GM18508 (cell line): ENCODE measurements around the gene FOXA1.

Experiments
- ATAC-seq: cut with Tn5 transposase; IDR thresholded peaks from one replicate; pipeline ENCODE4 v1.9.1; 2021; ENCODE audit warnings: moderate number of reproducible peaks; ENCODE audit not compliant: insufficient read depth, unreplicated experiment

Gene FOXA1

DNA sequence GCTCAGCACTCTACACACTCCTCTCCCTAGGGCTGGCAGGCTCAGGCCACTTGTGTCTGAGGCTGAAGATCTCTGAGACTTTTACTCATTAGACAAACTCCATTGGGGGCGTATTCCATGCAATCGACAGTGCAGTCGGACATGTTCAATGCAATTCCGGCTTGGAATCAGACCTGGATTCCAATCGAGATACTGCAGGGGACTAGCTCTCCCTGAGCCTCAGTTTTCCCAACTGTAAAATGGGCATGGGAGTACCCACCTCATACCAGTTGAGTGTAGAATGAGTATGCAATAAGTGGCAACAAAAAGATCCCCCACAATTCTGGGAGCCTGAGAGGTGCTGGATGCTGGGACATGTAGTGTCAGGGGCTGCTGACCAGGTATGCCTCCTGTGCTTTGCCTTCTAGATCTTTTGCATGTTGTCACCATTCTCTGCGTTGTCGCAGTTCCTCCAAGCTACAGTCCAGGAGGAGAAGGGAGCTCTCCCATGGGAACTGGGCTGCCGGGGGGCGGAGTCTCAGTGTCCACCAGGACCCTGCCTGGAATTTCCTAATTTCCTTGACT lies 8.7 kb upstream of the FOXA1 start:
- no peak for ATAC-seq

DNA sequence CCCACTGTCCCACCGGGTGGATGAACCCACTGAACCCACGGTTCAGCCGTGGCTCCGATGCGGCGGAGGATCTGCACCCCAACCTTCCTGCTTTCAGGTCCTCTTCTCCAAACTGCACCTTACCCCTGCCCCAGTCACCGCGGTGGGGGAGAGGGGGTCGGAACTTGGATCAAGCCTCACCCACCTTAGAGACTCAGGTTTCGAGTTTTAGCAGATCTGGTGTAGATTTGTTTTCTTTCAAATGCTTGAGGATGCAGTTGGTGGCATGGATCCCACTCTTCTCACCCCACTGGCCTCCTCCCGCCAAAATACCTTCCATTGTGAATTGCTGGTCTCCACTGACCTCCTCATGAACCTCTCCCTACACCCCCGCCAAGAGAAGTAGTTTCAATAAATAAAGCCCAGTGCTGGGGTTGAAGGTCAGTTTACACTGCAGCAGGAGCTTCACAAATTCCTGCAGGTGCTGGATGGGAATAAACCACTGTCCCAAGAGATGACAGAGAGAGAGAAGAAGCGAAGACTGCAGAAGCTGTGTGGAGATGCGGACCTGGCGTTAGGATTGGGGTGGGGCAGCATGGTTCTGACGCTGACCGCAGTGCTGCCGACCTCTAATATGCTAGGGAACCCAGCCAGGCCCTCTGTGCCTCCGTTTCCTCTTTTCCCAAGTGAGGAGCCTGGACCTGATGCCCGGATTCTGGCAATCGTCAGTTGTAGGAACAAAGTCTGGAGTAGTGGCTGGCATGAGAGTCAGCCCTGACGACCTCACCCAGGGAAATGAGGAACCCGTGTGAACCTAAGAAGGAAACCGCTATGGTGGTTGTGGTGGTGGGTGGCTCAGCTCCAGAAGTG lies 7.8 kb upstream of the FOXA1 start:
- no peak for ATAC-seq

DNA sequence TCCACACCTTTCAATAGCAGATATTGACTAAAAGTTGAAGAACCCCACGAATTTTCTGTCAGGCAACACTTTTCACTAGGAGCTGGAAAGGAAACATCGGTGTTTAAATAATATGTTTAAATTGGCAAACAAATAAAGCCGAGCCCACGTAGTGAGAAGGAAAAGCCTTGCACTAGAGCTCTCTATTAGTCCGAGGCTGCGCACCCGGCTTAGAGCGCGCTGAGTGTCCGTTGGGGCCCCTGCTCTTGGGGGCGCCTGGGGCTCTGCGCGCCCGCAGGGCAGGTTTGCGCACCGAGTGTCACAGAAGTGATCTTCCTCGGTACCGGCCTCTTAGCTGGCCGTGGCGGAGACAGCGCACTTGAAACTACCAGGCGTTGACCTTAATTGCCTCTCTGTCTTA lies 6.8 kb upstream of the FOXA1 start:
- no peak for ATAC-seq

DNA sequence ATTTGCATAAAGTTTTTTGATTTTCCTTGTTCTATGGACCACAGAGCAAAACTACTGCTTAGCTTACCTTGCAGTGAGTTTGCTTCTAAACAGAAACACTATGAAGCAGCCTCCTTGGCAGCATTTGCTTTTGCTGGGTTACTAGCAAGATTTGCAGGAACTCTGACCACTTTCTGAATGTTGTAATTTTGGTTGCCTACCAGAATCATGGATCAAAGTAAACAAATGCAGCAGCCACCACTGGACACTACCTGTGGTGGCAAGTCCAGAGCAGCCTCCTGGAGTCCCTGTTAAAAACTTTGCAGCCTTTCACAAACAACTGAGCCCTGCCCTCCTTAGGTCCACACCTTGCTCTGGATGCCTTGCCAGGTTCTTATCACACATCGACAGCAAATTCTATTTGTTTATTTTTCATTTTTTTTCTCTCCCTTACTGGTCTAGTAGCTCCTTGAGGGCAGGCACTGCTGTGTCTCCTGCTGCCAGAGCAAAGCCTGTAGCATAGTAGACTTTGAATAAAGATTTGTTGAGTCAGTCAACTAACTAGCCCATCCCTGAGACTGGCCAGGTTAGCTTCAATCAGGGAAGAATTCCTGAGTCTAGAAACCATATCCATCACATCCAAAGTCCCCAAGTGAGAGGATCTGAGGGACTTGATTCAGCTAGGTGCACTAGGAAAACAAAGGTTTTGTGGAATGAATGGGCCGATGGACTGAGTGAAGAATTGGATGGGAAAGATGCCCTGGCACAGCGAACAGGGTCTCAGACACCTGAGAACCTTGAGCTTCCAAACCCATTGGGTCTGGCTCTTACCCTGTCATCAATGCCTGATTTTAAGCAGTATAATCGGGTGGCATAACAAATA lies 6.1 kb upstream of the FOXA1 start:
- no peak for ATAC-seq

DNA sequence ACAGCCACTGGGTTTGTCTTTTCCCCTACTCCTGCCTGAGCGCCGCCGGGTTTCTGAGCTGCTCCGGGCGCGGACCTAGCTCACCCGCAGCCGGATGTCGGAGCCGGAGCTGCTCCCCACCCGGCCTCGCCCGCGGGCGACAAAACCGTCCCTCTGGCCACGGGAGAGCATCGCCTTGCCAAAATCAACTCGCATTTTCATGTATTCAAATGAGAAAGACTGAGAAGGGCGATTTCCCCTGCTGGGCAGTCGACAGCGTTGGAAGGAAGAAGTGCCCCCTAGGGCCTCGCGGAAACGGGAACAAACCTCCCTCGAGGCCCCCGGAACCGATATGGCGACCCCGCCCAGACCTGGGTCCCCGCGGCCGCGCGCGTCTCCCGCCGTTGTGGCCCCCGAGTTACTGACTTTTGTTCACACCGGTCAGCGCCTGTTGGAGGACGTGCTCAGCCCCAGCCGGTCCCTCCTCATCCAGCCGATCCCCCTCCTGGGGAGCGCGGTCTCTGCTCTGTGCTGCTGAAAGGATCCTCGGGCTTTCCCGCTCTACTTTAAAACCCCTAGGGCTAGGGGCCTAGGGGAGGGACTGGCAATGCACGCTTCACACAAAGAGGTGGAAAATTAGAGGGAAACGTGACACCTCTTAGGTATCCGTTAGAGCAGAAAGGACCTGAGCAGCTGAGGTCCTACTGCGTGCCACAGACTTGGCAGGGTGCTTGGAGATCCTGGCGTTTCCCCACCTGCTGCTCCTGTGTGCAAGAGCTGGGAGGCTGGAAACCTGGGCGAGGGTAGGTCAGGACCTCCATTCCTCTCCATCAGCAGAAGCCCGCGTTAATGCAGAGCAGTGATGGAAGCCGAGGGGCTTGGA lies 4.7 kb upstream of the FOXA1 start:
- no peak for ATAC-seq

DNA sequence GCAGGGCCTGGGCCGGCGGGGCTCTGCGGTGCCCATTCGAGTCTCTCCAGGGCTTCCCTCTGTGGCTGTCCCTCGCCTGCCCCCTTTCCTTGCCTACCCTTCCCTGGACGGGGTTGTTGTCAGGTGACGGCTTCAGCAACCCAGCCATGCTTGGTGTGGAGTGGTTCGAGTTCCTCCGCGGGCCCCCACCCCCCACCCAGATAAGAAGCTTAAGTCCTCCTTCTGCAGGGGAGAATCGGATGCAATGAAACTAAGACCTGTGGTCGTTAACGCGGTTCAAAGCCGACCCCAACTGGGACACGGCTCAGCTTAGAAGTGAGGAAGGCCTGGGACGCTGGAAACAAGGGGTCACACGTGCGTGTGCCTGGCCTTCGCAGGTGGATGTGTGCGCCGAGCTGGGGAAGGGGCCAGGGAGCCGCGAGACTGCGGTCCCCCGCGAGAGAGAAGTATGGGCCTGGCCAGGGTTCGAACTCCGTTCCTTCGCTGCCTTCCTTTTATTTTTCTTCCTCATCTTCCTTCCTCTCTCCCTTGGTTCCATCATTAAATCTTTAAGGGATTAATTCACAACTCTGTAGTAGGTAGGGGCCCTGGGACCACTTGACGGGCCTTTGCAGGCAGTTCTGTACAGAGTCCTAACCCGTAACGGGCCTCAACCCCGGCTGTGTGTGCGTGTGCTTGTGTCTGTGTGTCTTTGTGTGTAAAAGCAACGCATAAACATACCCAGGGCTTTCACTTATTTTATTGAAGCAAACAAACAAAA lies 3.9 kb upstream of the FOXA1 start:
- ATAC-seq: no peak

DNA sequence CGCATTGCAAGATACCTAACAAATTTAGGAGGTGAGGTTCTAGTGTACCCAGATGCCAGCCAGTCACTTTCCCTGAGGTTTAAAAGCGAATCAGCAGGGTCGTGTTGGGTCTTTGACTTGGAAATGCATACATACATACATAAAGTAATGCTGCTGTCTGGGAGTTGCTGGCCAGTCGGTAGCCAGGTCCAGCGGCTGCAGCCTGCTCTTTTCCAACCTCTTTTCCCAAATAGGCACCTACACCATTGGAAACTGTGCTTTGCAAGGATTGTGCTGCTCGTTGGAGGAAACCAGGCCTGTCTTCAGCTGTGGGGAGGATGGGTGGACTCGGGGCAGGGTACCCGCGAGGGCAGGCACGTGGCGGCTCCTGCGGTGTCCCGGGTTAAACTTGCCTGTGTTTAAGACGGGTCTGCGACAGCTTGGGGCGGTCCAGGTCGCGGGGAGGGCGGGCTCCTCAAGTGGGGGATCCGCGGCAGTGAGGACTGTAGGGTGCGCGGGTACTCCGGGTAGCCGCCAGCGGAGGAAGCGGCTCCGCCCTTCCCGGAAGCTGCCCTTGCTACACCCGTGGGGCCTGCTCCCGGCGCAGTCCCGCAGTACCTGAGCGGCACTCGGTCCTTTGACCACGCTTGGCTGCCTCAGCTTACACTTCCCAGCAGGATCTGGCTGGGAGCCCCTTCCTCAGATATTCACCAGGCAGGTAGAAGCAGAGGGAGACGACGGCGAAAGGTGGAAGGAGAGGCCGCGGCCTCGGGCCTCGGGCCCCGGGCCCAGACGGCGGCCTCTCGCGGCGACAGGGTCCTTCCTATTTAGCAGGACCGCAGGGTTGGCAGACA lies 3.1 kb upstream of the FOXA1 start:
- no peak for ATAC-seq

DNA sequence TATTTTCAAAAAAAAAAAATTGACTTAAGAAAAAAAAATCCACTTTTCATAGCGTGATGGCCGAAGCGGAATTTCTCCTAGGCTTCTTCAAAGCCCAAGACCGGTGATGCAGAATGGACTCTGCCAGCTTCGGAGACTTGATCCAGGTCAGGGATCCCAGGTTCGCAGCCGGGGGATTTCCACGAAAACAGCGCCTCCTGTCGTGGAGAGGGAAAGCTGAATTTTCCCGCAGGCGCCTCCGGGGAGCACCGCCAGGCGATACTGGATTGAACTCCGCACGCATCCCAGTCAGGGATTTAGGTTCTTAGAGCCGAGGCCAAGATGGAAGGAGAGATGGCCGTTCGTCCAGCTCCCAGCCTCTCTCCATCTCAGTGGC lies 2.5 kb upstream of the FOXA1 start:
- ATAC-seq: no peak

DNA sequence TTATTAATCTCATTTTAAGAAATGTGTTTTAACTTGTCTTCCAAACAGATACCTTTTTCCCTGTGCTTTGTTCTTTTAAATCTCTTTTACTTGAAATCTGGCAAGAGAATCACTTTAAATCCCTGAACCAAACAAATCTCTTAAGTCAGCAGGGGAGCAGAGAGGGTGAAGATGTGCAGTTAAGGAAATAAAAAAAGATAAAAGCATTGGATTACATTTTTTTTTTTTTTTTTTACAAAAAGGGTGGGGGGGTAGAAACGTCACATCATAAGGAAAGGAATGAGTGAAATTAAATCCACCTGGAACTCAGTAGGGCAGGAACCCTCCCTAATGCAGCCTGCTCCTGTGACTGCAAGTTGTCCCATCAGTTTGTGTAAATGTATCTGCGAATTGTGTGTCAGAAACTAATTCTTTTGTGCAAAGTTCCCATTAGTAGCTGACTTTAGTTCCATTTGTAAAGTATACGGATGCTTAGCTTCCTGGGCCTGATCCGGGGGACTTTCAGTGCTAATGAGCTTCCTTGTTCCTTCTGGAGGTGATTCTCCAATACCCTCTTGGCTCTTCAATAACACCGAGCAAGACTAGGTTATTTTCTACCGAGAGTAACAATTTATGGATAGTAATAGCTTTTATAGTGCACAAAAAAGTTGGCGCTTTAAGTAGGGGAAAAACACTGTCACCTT lies 1.9 kb upstream of the FOXA1 start:
- ATAC-seq: no peak

DNA sequence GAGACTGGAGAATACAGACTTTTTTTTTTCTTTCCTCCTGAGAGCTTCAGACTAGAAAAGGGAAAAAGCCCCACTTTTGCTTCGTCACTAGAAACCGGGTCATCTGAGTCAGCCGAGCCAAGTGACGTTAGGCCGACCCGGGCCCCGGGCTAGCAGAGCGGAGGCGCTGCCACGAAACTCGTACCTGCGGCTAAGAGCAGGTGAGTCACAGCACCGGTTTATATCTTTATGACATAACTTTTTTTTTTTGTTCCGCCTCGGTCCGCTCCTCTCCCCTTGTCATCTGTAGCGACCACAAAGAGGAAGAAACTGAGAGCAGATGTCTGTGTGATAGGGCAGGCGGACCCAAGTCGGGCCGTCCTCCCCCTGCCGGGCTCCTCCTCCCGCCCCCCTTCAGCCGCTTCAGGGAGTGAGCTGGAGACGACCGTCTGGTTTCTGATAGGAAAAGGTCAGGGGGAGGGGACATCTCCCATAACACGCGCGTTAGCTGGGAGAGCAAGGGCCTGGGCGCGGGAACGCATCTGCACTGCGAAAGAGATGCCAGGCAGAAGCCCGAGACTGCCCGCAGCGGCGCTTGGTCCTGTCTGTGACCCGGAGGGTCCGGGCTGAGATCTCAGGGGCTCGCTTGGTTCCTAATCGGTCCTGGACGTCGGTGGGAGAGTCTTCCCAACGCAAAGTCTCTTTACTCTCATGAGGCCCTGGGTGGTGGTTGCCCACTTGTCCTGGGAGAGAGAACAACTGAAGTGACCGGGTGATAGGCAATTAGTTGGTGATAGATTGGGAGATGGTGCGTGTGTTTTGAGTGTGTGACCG lies 966 bp upstream of the FOXA1 start:
- no peak for ATAC-seq

DNA sequence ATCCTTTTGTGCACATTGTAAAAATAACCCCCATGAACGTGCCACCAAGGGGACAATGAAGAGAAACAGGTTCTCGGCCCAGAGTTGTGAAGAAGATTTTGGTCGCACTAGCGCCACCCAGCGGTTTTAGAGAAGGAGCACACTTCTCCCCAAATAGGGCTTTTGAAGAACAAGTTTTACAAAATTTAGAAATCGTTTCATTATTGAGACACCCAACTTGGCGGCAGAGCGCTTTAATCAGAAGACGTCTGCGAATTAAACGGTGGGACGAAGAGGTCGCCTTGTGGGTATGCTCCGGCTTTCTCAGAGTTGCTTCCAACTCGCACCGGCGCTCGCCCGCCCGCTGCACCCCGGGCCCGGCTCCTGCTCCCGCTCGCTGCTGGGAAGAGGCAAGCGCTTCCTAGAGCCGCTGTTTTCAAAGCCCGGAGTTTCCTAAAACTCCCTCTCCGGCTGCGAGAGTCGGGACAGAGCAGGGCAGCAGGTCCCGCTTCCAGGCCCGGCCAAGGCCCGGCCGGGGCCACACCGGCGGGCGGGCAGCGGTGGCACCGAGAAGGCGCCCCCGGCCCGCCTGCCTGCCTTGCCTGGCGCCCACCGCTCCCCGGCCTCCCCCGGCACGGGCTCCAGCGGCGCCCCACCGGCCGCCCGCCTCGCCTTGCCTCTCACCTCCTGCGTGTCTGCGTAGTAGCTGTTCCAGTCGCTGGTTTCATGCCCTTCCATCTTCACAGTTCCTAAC lies 645 bp downstream of the FOXA1 start:
- ATAC-seq: no peak

DNA sequence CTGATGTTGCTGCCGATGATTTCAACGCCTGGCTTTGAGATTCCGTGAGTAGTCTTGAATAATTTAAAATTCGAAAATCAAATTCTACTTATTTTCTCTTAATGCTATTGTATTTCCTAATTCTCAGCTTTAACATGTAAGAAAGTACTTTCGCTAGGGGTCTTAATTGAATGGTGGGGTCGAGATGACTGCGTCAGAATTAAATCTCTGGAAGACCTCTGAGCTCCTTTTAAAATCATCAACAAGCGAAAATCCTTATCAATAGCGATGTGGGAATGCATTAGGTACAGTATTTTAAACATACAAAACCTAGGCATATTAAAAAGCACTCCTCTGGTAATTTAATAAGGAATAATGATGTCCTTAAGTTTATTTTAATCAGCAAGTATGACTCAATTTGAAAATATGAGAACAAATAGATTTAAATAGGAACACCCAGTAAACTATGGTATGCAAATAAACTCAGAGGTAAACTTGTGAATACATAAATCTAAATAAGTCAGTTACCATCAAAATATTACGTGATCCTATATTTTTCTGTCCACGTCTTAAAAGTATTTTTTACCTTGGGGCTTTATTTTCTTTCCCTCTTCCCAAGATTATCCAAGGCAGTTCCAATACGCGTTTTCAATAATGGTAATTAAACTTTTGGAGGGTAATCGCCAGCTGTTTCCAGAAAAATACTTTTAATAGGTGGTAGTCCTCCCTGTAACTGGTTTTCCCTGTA lies 1.4 kb downstream of the FOXA1 start:
- no peak for ATAC-seq

DNA sequence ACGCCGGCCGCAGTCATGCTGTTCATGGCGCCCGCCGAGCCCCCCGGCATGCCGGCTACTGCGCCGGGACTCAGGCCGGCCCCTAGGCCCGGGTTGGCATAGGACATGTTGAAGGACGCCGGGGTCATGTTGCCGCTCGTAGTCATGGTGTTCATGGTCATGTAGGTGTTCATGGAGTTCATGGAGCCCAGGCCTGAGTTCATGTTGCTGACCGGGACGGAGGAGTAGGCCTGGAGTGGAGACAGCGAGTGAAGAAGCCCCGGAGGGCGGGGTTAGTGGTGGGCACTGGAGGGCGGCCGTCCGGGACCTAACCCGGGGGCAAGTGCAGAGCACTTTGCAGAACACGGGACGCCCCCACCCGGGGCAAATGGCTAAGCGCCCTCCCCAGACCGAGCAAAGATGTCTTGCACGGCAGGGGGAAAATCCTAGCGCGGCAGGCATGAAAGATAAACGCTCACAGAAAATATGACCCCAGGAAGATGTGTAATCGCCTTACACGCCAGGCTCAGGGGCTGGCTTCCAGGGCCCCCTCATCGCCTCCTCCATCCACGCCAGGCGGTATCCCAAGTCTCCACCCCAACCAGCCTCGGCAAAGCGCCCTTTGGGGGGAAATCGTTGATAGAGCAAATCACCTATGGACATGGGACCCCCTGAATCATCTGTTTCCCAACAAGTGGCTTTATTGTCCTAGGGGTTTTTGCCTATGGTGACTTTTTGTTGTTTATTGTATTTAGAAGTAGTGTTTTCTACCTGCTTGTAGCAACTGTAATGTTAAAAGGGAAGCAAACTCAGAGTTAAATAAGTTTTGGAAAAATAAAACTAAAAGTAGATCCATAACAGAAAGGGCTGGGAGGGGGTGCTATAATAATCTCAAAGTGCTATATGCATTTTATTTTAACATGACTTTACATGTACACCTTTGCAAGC lies 2.3 kb downstream of the FOXA1 start:
- no peak for ATAC-seq

DNA sequence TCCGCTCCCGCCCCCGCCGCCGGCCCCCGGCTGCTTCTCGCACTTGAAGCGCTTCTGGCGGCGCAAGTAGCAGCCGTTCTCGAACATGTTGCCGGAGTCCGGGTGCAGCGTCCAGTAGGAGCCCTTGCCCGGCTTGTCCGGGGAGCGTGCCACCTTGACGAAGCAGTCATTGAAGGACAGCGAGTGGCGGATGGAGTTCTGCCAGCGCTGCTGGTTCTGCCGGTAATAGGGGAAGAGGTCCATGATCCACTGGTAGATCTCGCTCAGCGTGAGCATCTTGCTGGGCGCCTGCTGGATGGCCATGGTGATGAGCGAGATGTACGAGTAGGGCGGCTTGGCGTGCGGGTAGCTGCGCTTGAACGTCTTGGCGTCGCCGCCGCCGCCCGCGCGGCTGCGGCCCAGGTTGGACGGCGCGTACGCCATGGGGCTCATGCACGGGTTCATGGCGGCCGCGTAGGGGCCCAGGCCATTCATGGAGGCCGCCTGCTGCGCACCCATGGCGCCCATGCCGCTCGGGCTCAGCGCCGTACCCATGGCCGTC lies 3.0 kb downstream of the FOXA1 start:
- no peak for ATAC-seq
